GM21367 (cell line): ENCODE data around the gene MRTFA.

Experiments used
- ATAC-seq: cut with Tn5 transposase; IDR thresholded peaks from one replicate; pipeline ENCODE4 v1.9.1; 2021; ENCODE audit not compliant: unreplicated experiment

Gene MRTFA

GRCh38 chr22:40433416-40434090 lies 203.0 kb downstream of the MRTFA start:
- ATAC-seq: no peak

DNA sequence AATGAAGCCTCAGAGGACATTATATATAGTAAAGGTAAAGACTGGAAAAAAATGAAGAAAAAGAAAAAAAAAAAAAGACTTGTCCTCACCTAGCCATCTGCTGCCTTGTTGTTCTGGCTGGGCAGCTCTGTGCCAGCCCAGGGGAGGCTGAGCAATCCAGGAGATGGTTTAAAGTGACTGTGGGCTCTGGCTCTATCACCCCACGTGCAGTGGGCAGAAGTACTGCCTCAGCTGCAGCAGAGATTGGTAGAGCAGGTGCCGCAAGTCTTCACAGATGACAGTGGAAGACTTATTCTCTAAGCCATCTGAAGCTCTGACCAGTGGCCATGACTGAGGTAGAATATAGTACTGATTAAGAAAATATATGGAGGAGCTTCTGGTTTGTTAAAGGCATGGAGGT lies 203.9 kb downstream of the MRTFA start:
- no peak for ATAC-seq

DNA sequence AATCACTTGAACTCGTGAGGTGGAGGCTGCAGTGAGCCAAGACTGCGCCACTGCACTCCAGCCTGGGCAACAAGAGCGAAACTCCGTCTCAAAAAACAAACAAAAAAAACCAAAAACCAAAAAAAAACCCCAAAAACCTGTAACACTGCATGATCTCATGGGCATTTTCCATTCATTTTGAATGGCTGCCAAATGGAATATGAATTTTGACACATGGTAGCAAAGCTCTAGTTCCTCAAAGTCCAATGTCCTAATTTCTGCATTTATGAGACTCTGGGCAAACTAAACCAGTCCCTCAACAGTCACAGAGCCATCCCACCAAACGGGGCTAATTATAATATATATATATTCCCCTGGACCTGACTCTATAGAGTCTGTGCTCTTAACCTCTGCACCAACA lies 204.4 kb downstream of the MRTFA start:
- ATAC-seq: no peak

- no peak for ATAC-seq
Measured at GRCh38 chr22:40430991-40431390, 205.5 kb downstream of the MRTFA start.

- ATAC-seq: no peak
Measured at GRCh38 chr22:40429481-40429880, 207.0 kb downstream of the MRTFA start.

- no peak for ATAC-seq
Measured at GRCh38 chr22:40428796-40429195, 207.7 kb downstream of the MRTFA start.

- ATAC-seq: no peak
Measured at GRCh38 chr22:40426594-40427333, 209.8 kb downstream of the MRTFA start.

- no peak for ATAC-seq
Measured at GRCh38 chr22:40425082-40425481, 211.4 kb downstream of the MRTFA start.

- ATAC-seq: no peak
Measured at GRCh38 chr22:40423882-40424640, 212.5 kb downstream of the MRTFA start.

DNA sequence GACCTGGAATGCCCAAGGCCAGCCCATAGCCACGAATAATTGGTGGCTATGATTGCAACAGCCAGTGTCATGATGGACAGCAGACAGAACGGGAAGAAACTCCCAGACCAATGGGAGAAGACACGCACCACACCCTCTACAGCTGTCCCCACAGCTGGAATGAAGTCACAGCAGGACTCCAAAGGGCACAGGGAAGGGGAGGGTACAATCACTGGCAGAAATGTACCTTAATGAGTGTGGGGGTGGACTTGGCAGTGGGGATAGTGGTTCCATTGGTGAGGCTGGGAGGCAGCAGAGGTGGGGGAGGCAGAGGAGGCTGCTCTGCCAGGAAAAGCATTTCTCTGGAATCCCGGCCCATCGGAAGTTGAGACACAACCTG lies 213.2 kb downstream of the MRTFA start:
- ATAC-seq: no peak

DNA sequence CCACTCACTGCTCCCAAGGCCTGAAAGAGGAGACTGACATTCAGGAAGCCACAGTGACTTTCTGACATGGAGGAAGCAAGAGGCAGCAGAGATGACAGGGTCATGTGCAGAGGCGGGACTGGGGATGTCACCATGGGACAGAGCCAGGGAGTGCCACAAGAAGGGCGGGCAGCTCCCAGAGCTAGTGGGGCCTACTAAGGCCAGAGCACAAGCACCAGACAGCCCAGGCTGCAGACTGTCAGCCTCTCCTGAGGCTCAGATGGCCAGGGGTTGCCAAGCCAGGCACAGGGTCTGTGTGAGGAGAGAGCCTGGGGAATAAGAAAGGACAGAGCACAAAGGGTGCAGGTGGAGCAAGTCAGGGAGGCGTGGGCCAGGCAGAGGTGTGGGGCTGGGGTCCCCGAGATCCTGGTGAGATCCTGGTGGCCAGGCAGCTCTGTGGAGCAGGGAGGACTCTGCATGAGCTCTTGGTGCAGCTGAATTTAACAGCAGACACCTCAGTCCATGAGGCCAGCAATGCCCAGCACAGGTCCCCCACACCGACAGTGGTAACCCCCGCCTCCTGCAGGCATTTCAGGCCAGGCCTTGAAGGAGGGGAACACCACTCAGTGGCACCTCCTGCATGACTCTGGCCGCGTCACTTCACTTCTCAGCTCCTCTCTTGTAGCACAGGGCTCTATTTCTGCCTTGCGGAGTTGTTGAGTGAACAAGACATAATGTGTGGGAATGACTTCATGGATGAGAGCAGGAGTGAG lies 213.8 kb downstream of the MRTFA start:
- ATAC-seq: no peak

- ATAC-seq: no peak
Measured at GRCh38 chr22:40421941-40422340, 214.6 kb downstream of the MRTFA start.

GRCh38 chr22:40421082-40421350 lies 215.5 kb downstream of the MRTFA start:
- no peak for ATAC-seq

DNA sequence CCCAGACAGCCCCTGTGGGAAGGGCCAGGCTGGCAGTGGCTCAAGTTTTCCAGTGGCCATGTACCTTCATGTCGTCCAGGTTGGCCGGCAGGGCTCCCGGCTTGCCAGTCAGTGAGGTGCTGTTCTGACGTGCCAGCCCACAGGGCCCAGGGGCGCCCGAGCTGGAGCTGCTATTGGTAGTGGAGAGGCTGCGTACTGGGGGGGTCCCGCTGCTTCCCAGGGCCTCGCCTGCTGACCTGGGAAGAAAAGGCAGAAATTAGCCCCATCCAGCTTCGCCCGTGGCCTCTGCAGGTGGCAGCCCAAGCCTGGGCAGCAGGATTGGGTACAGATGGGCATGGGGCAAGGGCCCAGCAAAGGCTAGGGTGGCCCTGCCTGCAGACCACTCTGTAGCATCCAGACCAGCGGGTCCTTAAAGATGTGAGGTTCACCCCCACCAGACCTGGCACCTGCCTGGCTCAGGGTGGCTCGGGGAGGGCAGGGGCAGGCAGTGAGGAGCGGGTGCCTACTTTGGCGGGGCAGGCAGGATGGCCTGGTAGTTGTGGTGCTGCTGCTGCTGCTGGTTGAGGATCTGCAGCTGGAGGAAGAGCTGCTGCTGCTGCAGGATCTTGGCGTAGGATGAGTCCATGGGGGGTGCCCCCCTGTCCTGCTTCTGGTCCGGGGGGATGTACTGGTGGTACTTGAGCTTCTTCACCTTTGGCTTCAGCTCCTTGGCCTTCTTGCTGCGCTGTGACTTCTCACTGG lies 216.0 kb downstream of the MRTFA start:
- ATAC-seq: no peak

DNA sequence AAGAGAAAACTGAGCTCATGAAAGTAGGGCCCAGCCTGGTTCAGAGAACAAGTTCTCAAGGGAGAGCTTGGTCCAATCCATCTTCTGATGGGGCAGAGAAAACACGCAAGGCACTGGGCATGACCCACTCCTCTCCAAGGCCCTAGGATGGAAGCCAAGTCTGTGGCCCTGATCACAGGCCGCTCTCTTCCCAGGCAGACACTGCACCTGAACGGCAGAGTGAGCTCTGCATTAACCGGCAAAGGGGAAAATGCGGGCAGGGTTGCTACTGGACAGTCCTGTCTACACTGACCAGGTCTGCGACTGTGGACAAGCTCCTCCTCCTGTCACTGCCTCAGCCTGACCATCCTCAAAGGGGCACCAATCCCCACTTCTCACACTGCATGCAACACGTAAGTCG lies 216.8 kb downstream of the MRTFA start:
- no peak for ATAC-seq

GRCh38 chr22:40418366-40419201 lies 217.9 kb downstream of the MRTFA start:
- no peak for ATAC-seq

DNA sequence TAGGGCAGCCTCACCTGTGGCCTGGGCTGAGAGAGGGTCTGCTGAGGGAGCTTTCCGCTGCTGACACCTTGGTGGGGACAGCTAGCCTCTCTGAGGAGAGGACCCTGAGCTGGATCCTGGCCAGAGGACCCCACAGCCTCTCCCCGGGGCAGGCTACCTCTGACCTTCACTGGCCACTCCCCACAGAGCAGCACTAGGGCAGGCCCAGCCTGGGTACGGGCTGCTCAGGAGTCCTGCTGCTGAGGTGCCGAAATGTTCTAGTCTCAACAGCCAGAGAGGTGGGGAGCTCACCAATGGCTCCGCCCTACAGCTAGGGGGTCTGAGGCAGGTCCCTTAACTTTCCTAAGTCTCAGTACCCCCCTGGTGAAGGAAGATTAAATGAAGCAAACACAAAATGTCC lies 218.6 kb downstream of the MRTFA start:
- ATAC-seq: no peak

DNA sequence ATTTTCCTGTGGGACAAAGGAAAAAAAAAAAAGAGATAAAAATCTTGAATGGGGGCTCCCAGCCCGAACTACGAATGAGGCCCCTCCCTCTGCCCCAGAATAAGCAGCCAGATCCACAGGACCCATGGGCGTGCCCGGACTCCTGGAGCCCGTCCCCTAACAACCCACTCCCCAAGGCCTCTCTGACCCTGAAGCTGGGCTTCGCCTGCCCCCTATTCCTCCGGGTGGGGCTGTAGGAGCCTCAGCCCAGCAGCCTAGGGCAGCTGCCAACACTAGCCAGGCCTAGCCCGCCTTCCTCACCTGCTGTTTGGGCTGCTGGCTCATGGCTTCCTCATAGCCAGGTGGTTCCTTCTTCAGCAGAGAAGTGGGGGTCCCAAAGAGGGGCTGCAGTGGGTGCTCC lies 219.5 kb downstream of the MRTFA start:
- ATAC-seq: no peak

- ATAC-seq: no peak
Measured at GRCh38 chr22:40416636-40417035, 219.9 kb downstream of the MRTFA start.

DNA sequence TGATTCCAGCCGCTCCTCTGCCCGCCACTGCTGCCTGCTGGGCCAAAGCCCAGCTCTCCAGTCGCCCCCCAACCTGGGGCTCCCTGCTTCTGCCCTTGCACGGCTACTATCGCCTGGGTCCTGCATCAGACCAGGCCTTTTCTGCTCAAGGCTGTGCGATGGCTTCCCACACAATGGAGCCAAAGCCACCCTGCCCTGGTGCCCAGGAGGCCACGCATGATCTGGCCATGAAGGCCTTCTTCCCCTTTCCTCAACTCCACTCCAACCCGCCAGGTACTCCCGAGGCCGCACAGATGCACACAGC lies 220.3 kb downstream of the MRTFA start:
- ATAC-seq: no peak
